Left lung (tissue), 10 donors: ENCODE measurements around the gene PLXNB2. TPM values are rescaled to one million over a fixed set of nuclear protein-coding genes. Genes with fewer than 3 reads are reported as not detected.

Experiments used
- ATAC-seq: fragments of 200-7000 bp; cut with Tn5 transposase; one replicate; pipeline ENCODE4 v1.9.1; 2020; ENCODE audit warnings: moderate library complexity
- DNase-seq, 4 donors: peaks; one replicate each; pipeline ENCODE4 v3.0.0-alpha.2; 2013 to 2020
- H3K27ac ChIP-seq, 2 donors: fragments of 200-600 bp; sonication (generic) in 1 of 2; one replicate each; pipeline versions ENCODE4 v1.5.0 to v1.8.0; 2020 to 2021
- H3K27me3 ChIP-seq, 2 donors: fragments of 200-600 bp; sonication (generic) in 1 of 2; one replicate each; pipeline versions ENCODE4 v1.5.0 to v1.8.0; 2020 to 2021
- H3K36me3 ChIP-seq, 2 donors: fragments of 200-600 bp; sonication (generic) in 1 of 2; one replicate each; pipeline versions ENCODE4 v1.5.0 to v1.8.0; 2020 to 2021
- H3K4me1 ChIP-seq, 2 donors: fragments of 200-600 bp; one replicate each; pipeline ENCODE4 v1.8.0; 2021
- H3K4me3 ChIP-seq, 2 donors: fragments of 200-600 bp; sonication (generic) in 1 of 2; one replicate each; pipeline versions ENCODE4 v1.5.0 to v1.8.0; 2020 to 2021; ENCODE audit warnings: mild to moderate bottlenecking in 1 of 2
- H3K9me3 ChIP-seq, 2 donors: fragments of 200-600 bp; sonication (generic) in 1 of 2; one replicate each; pipeline versions ENCODE4 v1.5.0 to v1.8.0; 2020 to 2021
- CTCF ChIP-seq, 2 donors: fragments of 200-600 bp; sonication (generic) in 1 of 2; IDR thresholded peaks; one replicate each; pipeline versions ENCODE4 v1.5.0 to v1.8.0; 2021; ENCODE audit warnings: antibody characterized with exemption in 2 of 2
- intact Hi-C, 2 donors: fragments of 100-400 bp; cut with DNase I; formaldehyde crosslinking; loops; one replicate each; pipeline versions ENCODE4 v1.11.2 to v1.14.2; 2022
- polyA plus RNA-seq, 6 donors: library from polyadenylated mRNA; unstranded; fragments of 120-200 nt; gene quantifications; one replicate each; pipeline ENCODE4 v1.2.1, GENCODE V29; 2013; ENCODE audit not compliant: insufficient read length in 6 of 6
- total RNA-seq, 2 donors: library from RNA; stranded (reverse); fragmentation: NEBNext Ultra II Directional; extraction: Animal tissue kit (Norgen Biotek cat#: 25700); gene quantifications; one replicate each; pipeline ENCODE4 v1.2.1, GENCODE V29; 2021
- donor health status: DM: no; HTN: yes; CAD: no.
- donor health status: DM: no; HTN: no; CAD: no.

Gene PLXNB2
- total and polyA plus RNA-seq, 8 donors, result 116 to 391 (median 145) TPM

GRCh38 chr22:50303848-50304527 is 3.5 kb downstream of the PLXNB2 start:
- peaks cover 0 to 4% of the 10 kb centered on the region in 2 donors for H3K36me3 ChIP-seq
- ATAC-seq (peak; percentile 1), DNase-seq (peak in 1 of 4 donors; percentile 76)
- peak overlapping the region; percentile 92 to 93 for H3K27ac ChIP-seq
- peak overlapping the region in 1 of 2 donors; percentile 85 for H3K4me3 ChIP-seq
- H3K4me1 ChIP-seq, result peaks cover 79 to 86% of the 10 kb centered on the region in 2 donors
- TF ChIP-seq CTCF (IDR thresholded peaks at IDR 0.05), result no peak
- intact Hi-C loops, result no loop called here
- peaks cover 0 to 46% of the 10 kb centered on the region in 2 donors for H3K27me3 ChIP-seq
- no peaks in the 10 kb centered on the region for H3K9me3 ChIP-seq

GRCh38 chr22:50303515-50303847 is 4.0 kb downstream of the PLXNB2 start:
- Histone ChIP-seq H3K27ac (peak overlapping the region; percentile 92 to 93), H3K27me3 (peaks cover 0 to 50% of the 10 kb centered on the region in 2 donors), H3K4me3 (peak overlapping the region in 1 of 2 donors; percentile 85), H3K9me3 (no peaks in the 10 kb centered on the region), H3K4me1 (peaks cover 77 to 87% of the 10 kb centered on the region in 2 donors), H3K36me3 (peaks cover 0 to 4% of the 10 kb centered on the region in 2 donors)
- TF ChIP-seq CTCF (IDR thresholded peaks at IDR 0.05), result no peak
- intact Hi-C loops, result no loop called here
- no peak for DNase-seq
- no peak for ATAC-seq

GRCh38 chr22:50302564-50302963 is 4.9 kb downstream of the PLXNB2 start:
- intact Hi-C loops, result no loop called here
- H3K4me3 ChIP-seq, result no peak overlapping the region
- DNase-seq, result no peak

GRCh38 chr22:50302041-50302541 is 5.4 kb downstream of the PLXNB2 start:
- ATAC-seq (peak; percentile 24), DNase-seq (peak in 1 of 4 donors; percentile 70)
- peaks cover 0 to 4% of the 10 kb centered on the region in 2 donors for H3K36me3 ChIP-seq
- H3K27ac ChIP-seq, result peak overlapping the region; percentile 23 to 93
- no peak for TF ChIP-seq CTCF (IDR thresholded peaks at IDR 0.05)
- peaks cover 0 to 40% of the 10 kb centered on the region in 2 donors for H3K27me3 ChIP-seq
- no peaks in the 10 kb centered on the region for H3K9me3 ChIP-seq
- H3K4me3 ChIP-seq, result peak overlapping the region in 1 of 2 donors; percentile 2
- H3K4me1 ChIP-seq, result peaks cover 75 to 93% of the 10 kb centered on the region in 2 donors
- intact Hi-C loops, result no loop called here

More at GRCh38 chr22:50302564-50302963, 4.9 kb downstream of the PLXNB2 start:
- Histone ChIP-seq H3K27ac (peak overlapping the region; percentile 23 to 93), H3K9me3 (no peaks in the 10 kb centered on the region), H3K36me3 (peaks cover 0 to 4% of the 10 kb centered on the region in 2 donors), H3K4me1 (peaks cover 71 to 88% of the 10 kb centered on the region in 2 donors), H3K27me3 (peaks cover 0 to 43% of the 10 kb centered on the region in 2 donors)
- no peak for TF ChIP-seq CTCF (IDR thresholded peaks at IDR 0.05)
- ATAC-seq, result no peak

GRCh38 chr22:50301581-50301991 is 5.9 kb downstream of the PLXNB2 start:
- DNase-seq (peak in 1 of 4 donors; percentile 65), ATAC-seq (no peak)
- TF ChIP-seq CTCF (IDR thresholded peaks at IDR 0.05), result no peak
- peaks cover 0 to 35% of the 10 kb centered on the region in 2 donors for H3K27me3 ChIP-seq
- peaks cover 0 to 4% of the 10 kb centered on the region in 2 donors for H3K36me3 ChIP-seq
- intact Hi-C loops, result no loop called here
- peaks cover 81 to 98% of the 10 kb centered on the region in 2 donors for H3K4me1 ChIP-seq
- H3K27ac ChIP-seq, result peak overlapping the region in 1 of 2 donors; percentile 93
- H3K4me3 ChIP-seq, result peak overlapping the region in 1 of 2 donors; percentile 2
- no peaks in the 10 kb centered on the region for H3K9me3 ChIP-seq
